ENCODE data around the gene LIG1.

Gene LIG1

GRCh38 chr19:48123907-48124651 is 46.1 kb downstream of the LIG1 start:
- peak overlapping the region; percentile 32 for H3K9ac ChIP-seq (ENCODE audit: insufficient read length)
- H3K36me3 ChIP-seq (ENCODE audit: insufficient read depth, low read length), result peaks cover 61% of the 10 kb centered on the region
- no peak for DNase-seq (ENCODE audit: low read depth, low spot score)
- H3K4me3 ChIP-seq, result no peak overlapping the region
- no peaks in the 10 kb centered on the region for H3K9me3 ChIP-seq (ENCODE audit: low read depth, low read length)
- TF ChIP-seq EZH2 (IDR thresholded peaks at IDR 0.05), result no peak
- no peak for TF ChIP-seq POLR2AphosphoS5 (IDR thresholded peaks at IDR 0.05; ENCODE audit: borderline replicate concordance, low read depth, low read length)
- no peak for TF ChIP-seq FOXP2 (optimal IDR thresholded peaks at IDR 0.05; ENCODE audit: control extremely low read depth, extremely low read length, insufficient read depth)
- H3K27ac ChIP-seq, result peak overlapping the region; percentile 94

DNA sequence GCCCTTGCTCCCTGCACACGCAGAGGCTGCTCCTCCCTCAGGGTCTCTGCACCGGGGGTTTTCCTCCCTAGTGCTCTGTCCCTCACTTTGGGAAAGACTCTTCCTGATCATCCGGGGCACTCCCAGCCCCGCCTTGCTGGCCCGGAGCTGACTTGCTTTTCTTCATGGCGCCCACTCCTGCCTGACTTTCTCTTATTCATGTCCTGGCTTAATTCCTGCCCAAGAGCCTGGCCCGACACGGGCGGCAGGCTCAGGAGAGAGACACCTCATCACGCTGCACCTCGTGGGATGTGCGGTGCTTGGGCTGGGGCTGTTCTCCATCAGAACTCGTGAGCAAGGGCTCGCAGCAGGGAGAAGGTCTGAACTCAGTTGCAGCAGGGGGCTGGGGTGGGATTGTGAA is 47.7 kb downstream of the LIG1 start:
- no peaks in the 10 kb centered on the region for H3K9me3 ChIP-seq (ENCODE audit: low read depth, low read length)
- peak overlapping the region; percentile 67 for H3K4me3 ChIP-seq
- H3K36me3 ChIP-seq (ENCODE audit: insufficient read depth, low read length), result peaks cover 61% of the 10 kb centered on the region
- H3K27ac ChIP-seq, result peak overlapping the region; percentile 94
- peak overlapping the region; percentile 1 for H3K9ac ChIP-seq (ENCODE audit: insufficient read length)
- no peak for DNase-seq (ENCODE audit: low read depth, low spot score)
- TF ChIP-seq POLR2AphosphoS5 (IDR thresholded peaks at IDR 0.05; ENCODE audit: borderline replicate concordance, low read depth, low read length) (no peak), FOXP2 (optimal IDR thresholded peaks at IDR 0.05; ENCODE audit: control extremely low read depth, extremely low read length, insufficient read depth) (no peak), EZH2 (IDR thresholded peaks at IDR 0.05) (no peak)

GRCh38 chr19:48121909-48122371 is 48.2 kb downstream of the LIG1 start:
- H3K27ac ChIP-seq, result peak overlapping the region; percentile 94
- TF ChIP-seq FOXP2 (optimal IDR thresholded peaks at IDR 0.05; ENCODE audit: control extremely low read depth, extremely low read length, insufficient read depth) (no peak), EZH2 (IDR thresholded peaks at IDR 0.05) (no peak), POLR2AphosphoS5 (IDR thresholded peaks at IDR 0.05; ENCODE audit: borderline replicate concordance, low read depth, low read length) (peak; percentile 46; the same call in 1 of the 2 replicates)
- H3K36me3 ChIP-seq (ENCODE audit: insufficient read depth, low read length), result peaks cover 56% of the 10 kb centered on the region
- no peaks in the 10 kb centered on the region for H3K9me3 ChIP-seq (ENCODE audit: low read depth, low read length)
- peak; percentile 87 for DNase-seq (ENCODE audit: low read depth, low spot score)
- H3K9ac ChIP-seq (ENCODE audit: insufficient read length), result no peak overlapping the region
- H3K4me3 ChIP-seq, result peak overlapping the region; percentile 67

- peaks cover 58% of the 10 kb centered on the region for H3K36me3 ChIP-seq (ENCODE audit: insufficient read depth, low read length)
- H3K4me3 ChIP-seq, result no peak overlapping the region
- no peaks in the 10 kb centered on the region for H3K9me3 ChIP-seq (ENCODE audit: low read depth, low read length)
- no peak overlapping the region for H3K9ac ChIP-seq (ENCODE audit: insufficient read length)
- H3K27ac ChIP-seq, result no peak overlapping the region
- no peak for DNase-seq (ENCODE audit: low read depth, low spot score)
- TF ChIP-seq FOXP2 (optimal IDR thresholded peaks at IDR 0.05; ENCODE audit: control extremely low read depth, extremely low read length, insufficient read depth), result no peak
- TF ChIP-seq POLR2AphosphoS5 (IDR thresholded peaks at IDR 0.05; ENCODE audit: borderline replicate concordance, low read depth, low read length), result no peak
- no peak for TF ChIP-seq EZH2 (IDR thresholded peaks at IDR 0.05)
Measured at GRCh38 chr19:48121066-48121465, 49.1 kb downstream of the LIG1 start.

DNA sequence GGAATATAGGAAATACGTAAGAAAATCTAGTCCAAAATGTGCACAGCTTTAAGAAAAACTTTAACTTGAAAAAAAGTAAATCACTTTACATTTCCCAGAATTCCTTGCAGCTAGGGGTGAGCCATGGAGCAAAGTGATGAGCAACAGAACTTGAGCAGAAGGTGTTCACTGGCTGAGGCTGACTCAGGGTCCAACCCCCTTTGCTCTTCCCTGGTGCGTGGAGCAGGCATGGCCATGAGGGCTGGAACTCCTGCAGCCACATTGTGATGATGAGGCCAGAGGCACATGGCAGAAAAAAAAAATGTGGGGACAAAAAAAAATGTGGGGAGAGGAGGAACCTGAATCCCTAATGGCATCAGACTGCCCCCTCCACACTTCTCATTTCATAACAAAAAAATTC is 49.6 kb downstream of the LIG1 start:
- H3K36me3 ChIP-seq (ENCODE audit: insufficient read depth, low read length), result peaks cover 58% of the 10 kb centered on the region
- DNase-seq (ENCODE audit: low read depth, low spot score), result no peak
- TF ChIP-seq POLR2AphosphoS5 (IDR thresholded peaks at IDR 0.05; ENCODE audit: borderline replicate concordance, low read depth, low read length), result no peak
- TF ChIP-seq FOXP2 (optimal IDR thresholded peaks at IDR 0.05; ENCODE audit: control extremely low read depth, extremely low read length, insufficient read depth), result no peak
- TF ChIP-seq EZH2 (IDR thresholded peaks at IDR 0.05), result no peak

DNA sequence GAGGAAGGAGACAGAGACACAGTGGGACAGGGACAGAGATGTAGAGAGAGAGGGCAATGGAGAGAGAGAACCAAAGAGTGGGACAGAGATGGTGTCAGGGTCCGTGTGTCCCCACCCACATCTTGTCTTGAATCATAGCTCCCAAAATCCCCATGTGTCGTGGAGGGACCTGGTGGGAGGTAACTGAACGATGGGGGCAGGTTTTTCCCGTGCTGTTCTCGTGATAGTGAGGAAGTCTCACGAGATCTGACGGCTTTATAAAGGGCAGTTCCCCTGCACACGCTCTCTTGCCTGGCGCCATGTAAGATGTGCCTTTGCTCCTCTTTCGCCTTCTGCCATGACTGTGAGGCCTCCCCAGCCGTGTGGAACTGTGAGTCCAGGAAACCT is 52.0 kb downstream of the LIG1 start:
- DNase-seq (ENCODE audit: low read depth, low spot score), result no peak
- Histone ChIP-seq H3K27ac (no peak overlapping the region), H3K4me3 (no peak overlapping the region), H3K9ac (ENCODE audit: insufficient read length) (no peak overlapping the region), H3K9me3 (ENCODE audit: low read depth, low read length) (no peaks in the 10 kb centered on the region), H3K36me3 (ENCODE audit: insufficient read depth, low read length) (peaks cover 44% of the 10 kb centered on the region)
- TF ChIP-seq FOXP2 (optimal IDR thresholded peaks at IDR 0.05; ENCODE audit: control extremely low read depth, extremely low read length, insufficient read depth) (no peak), POLR2AphosphoS5 (IDR thresholded peaks at IDR 0.05; ENCODE audit: borderline replicate concordance, low read depth, low read length) (no peak), EZH2 (IDR thresholded peaks at IDR 0.05) (no peak)

More for the DNA sequence above, 49.6 kb downstream of the LIG1 start:
- H3K27ac ChIP-seq, result no peak overlapping the region
- no peak overlapping the region for H3K4me3 ChIP-seq
- no peak overlapping the region for H3K9ac ChIP-seq (ENCODE audit: insufficient read length)
- no peaks in the 10 kb centered on the region for H3K9me3 ChIP-seq (ENCODE audit: low read depth, low read length)

DNA sequence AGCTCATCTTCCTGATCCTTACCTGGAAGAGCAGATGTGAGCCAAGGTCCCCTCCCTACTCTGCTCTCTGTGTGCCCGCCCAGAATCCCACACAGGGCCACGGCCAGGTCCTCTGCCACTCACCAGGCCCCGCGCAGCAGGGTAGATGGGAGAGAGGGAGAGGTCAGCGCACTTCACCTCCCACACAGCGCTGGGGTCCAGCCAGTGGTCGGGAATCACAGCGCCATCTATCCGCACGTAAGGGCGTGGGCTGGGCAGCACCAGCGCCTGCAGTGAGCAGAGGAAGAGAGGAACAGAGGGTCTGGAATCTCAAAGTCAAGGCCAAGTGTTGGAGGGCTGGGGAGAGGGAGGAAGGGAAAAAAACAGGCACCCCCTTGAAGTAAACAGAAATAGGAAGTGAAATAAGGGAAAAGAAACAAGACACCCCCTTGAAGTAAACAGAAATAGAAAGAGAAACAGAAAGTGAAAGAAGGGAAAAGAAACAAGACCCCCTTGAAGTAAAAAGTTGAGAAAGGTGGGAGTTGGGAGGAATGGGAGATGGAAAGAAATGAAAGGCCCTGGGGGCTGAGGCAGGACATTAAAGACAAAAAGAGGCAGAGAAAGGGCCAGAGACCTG is 52.5 kb downstream of the LIG1 start:
- H3K36me3 ChIP-seq (ENCODE audit: insufficient read depth, low read length), result peaks cover 39% of the 10 kb centered on the region

GRCh38 chr19:48113190-48113917 is 56.8 kb downstream of the LIG1 start:
- Histone ChIP-seq H3K9me3 (ENCODE audit: low read depth, low read length) (no peaks in the 10 kb centered on the region), H3K9ac (ENCODE audit: insufficient read length) (no peak overlapping the region), H3K4me3 (no peak overlapping the region), H3K27ac (no peak overlapping the region), H3K36me3 (ENCODE audit: insufficient read depth, low read length) (peaks cover 12% of the 10 kb centered on the region; the same call in 1 of the 2 replicates)
- no peak for DNase-seq (ENCODE audit: low read depth, low spot score)
- TF ChIP-seq EZH2 (IDR thresholded peaks at IDR 0.05) (no peak), POLR2AphosphoS5 (IDR thresholded peaks at IDR 0.05; ENCODE audit: borderline replicate concordance, low read depth, low read length) (no peak)

More for the DNA sequence above, 52.5 kb downstream of the LIG1 start:
- Histone ChIP-seq H3K9ac (ENCODE audit: insufficient read length) (no peak overlapping the region), H3K9me3 (ENCODE audit: low read depth, low read length) (no peaks in the 10 kb centered on the region), H3K27ac (no peak overlapping the region), H3K4me3 (no peak overlapping the region)
- DNase-seq (ENCODE audit: low read depth, low spot score), result no peak
- TF ChIP-seq EZH2 (IDR thresholded peaks at IDR 0.05) (no peak), POLR2AphosphoS5 (IDR thresholded peaks at IDR 0.05; ENCODE audit: borderline replicate concordance, low read depth, low read length) (no peak), FOXP2 (optimal IDR thresholded peaks at IDR 0.05; ENCODE audit: control extremely low read depth, extremely low read length, insufficient read depth) (no peak)
